HG03066 (cell line): ENCODE measurements around the gene POLR3A.

Experiments used
- ATAC-seq: cut with Tn5 transposase; IDR thresholded peaks from one replicate; pipeline ENCODE4 v1.9.1; 2021; ENCODE audit warnings: low read depth; ENCODE audit not compliant: unreplicated experiment

The POLR3A gene

GRCh38 chr10:77983384-77984341, 45.7 kb downstream of the POLR3A start:
- ATAC-seq = no peak

DNA sequence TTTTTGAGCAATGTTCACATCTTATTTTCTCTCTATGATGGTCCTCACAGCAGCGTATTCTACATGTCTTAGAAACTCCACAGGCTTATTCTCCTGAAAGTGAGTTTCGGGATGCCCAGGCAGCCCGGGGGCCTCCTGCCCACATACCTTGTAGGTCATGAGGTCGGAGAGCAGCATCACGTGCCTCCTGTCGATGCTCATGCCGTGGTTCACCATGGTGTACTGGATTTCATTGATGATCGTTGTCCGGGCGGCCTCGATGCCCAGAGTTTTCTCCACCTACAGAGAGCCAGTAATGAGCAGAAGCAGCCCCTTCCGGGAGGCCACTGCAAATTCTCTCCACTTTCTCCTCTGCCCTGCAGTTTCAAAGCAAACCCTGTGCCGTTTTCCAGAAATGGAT, 48.0 kb downstream of the POLR3A start:
- no peak for ATAC-seq

GRCh38 chr10:77979221-77979620, 50.1 kb downstream of the POLR3A start:
- no peak for ATAC-seq

DNA sequence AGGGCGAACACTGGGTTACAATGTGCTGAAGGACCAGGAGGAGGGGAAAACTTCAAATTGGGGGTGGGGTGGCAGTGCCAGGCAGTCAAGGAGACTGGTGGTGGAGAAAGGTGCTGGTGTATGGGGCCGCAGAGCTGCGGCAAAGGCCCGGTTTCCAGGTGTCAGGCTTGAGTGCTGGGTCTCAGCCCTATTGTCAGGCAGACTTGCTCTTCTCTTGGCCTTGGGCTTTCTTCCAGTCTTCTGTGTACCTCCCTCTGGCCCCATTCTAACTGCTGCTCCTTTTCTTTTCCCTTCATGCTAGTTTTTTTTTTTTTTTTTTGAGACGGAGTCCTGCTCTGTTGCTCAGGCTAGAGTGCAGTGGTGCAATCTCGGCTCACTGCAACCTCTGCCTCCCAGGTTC, 51.0 kb downstream of the POLR3A start:
- no peak for ATAC-seq

- no peak for ATAC-seq
Measured at GRCh38 chr10:77977934-77978333, 51.4 kb downstream of the POLR3A start.

- no peak for ATAC-seq
Measured at GRCh38 chr10:77977016-77977415, 52.3 kb downstream of the POLR3A start.

GRCh38 chr10:77975086-77975666, 54.1 kb downstream of the POLR3A start:
- no peak for ATAC-seq

GRCh38 chr10:77974396-77975074, 54.8 kb downstream of the POLR3A start:
- ATAC-seq = no peak

DNA sequence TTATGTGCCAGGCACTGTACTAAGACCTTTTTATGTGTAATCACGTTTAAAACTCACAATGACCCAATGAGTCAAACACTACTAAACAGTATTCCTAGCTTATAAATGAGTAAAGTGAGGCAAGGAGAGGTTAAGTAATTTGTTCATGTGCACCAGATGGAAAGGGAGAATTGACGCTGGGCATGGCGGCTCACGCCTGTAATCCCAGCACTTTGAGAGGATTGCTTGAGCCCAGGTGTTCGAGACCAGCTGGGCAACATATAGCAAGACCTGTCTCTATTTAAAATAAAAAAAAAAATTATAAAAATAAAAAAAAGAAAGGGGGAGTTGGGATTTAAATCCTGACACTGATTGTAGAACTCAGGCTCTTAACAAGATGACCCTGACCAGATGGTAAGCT, 56.0 kb downstream of the POLR3A start:
- ATAC-seq = no peak

- ATAC-seq = no peak
Measured at GRCh38 chr10:77972148-77972547, 57.2 kb downstream of the POLR3A start.

- ATAC-seq = no peak
Measured at GRCh38 chr10:77971804-77972144, 57.5 kb downstream of the POLR3A start.

- ATAC-seq = no peak
Measured at GRCh38 chr10:77970869-77971803, 58.2 kb downstream of the POLR3A start.

DNA sequence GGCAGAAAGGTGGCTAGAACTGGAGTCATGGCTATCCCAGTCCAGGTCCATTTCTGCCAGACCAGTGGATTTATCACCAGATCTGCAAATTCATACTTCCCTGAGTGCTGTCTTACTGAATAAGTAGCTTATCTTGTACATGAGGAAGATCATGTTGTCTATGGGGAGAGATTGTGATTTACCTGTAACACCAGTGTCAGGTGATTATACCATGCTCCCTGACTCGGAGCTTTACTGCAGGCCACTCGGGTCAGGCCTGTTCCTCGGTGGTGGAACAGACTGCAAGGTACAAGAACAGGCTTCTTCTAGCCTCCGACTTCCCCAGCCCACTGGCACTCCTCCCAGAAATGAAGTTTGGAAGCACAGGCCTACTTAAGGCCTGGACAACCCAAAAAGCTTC, 60.2 kb downstream of the POLR3A start:
- ATAC-seq = no peak

- no peak for ATAC-seq
Measured at GRCh38 chr10:77967611-77968022, 61.7 kb downstream of the POLR3A start.

- no peak for ATAC-seq
Measured at GRCh38 chr10:77965294-77965693, 64.0 kb downstream of the POLR3A start.

- ATAC-seq = no peak
Measured at GRCh38 chr10:77964811-77965210, 64.5 kb downstream of the POLR3A start.

DNA sequence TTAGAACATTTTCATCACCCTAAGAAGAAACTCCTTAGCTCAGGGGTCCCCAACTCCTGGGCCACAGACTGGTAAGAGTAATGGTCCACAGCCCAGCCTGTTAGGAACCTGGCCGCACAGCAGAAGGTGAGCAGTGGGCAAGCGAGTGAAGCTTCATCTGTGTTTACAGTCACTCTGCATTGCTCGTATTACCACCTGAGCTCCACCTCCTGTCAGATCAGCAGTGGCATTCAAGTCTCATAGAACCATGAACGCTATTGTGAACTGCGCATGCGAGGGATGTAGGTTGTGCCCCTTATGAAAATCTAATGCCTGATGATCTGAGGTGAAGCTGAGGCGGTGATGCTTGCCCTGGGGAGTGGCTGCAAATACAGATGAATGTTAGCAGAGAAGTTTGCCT, 65.4 kb downstream of the POLR3A start:
- no peak for ATAC-seq

GRCh38 chr10:77962350-77963146, 66.8 kb downstream of the POLR3A start:
- ATAC-seq = no peak

GRCh38 chr10:77961668-77962067, 67.6 kb downstream of the POLR3A start:
- no peak for ATAC-seq
